ENCODE results near the gene QRICH1. TPM values are rescaled to one million over a fixed set of nuclear protein-coding genes. Genes with fewer than 3 reads are reported as not detected.

QRICH1 gene
- total RNA-seq, 1 donor from 2014 or later = 123 TPM

- no peak overlapping the region for H3K4me3 Mint-ChIP-seq
- H3K9me3 Mint-ChIP-seq = no peaks in the 10 kb centered on the region
- TF ChIP-seq CTCF (conservative IDR thresholded peaks at IDR 0.05) = no peak
- H3K27ac Mint-ChIP-seq = no peak overlapping the region
- peaks cover 3% of the 10 kb centered on the region for H3K4me1 Mint-ChIP-seq (ENCODE audit: unreplicated experiment)
- H3K27me3 Mint-ChIP-seq = no peaks in the 10 kb centered on the region
- no peaks in the 10 kb centered on the region for H3K36me3 Mint-ChIP-seq
- no peak for DNase-seq (ENCODE audit: extremely low spot score, unreplicated experiment)
Measured at GRCh38 chr3:49124203-49124602, 30.3 kb upstream of the QRICH1 start.

- Mint-ChIP-seq H3K27me3 (no peaks in the 10 kb centered on the region), H3K4me1 (ENCODE audit: unreplicated experiment) (peaks cover 3% of the 10 kb centered on the region), H3K9me3 (no peaks in the 10 kb centered on the region), H3K4me3 (no peak overlapping the region), H3K36me3 (no peaks in the 10 kb centered on the region), H3K27ac (no peak overlapping the region)
- DNase-seq (ENCODE audit: extremely low spot score, unreplicated experiment) = no peak
- no peak for TF ChIP-seq CTCF (conservative IDR thresholded peaks at IDR 0.05)
Measured at GRCh38 chr3:49123687-49124086, 29.8 kb upstream of the QRICH1 start.

- no peak overlapping the region for H3K4me3 Mint-ChIP-seq
Measured at GRCh38 chr3:49122886-49123545, 29.1 kb upstream of the QRICH1 start.

GRCh38 chr3:49122451-49122850 is 28.6 kb upstream of the QRICH1 start:
- Mint-ChIP-seq H3K4me1 (ENCODE audit: unreplicated experiment) (peaks cover 3% of the 10 kb centered on the region), H3K27me3 (no peaks in the 10 kb centered on the region), H3K27ac (peak overlapping the region; percentile 81), H3K4me3 (peak overlapping the region; percentile 61), H3K9me3 (no peaks in the 10 kb centered on the region), H3K36me3 (no peaks in the 10 kb centered on the region)
- TF ChIP-seq CTCF (conservative IDR thresholded peaks at IDR 0.05) = no peak
- DNase-seq (ENCODE audit: extremely low spot score, unreplicated experiment) = no peak

More at GRCh38 chr3:49122886-49123545, 29.1 kb upstream of the QRICH1 start:
- no peak for TF ChIP-seq CTCF (conservative IDR thresholded peaks at IDR 0.05)
- Mint-ChIP-seq H3K36me3 (no peaks in the 10 kb centered on the region), H3K27ac (no peak overlapping the region), H3K4me1 (ENCODE audit: unreplicated experiment) (peaks cover 3% of the 10 kb centered on the region), H3K27me3 (no peaks in the 10 kb centered on the region), H3K9me3 (no peaks in the 10 kb centered on the region)
- DNase-seq (ENCODE audit: extremely low spot score, unreplicated experiment) = no peak

GRCh38 chr3:49122022-49122421 is 28.2 kb upstream of the QRICH1 start:
- no peak for TF ChIP-seq CTCF (conservative IDR thresholded peaks at IDR 0.05)
- no peak for DNase-seq (ENCODE audit: extremely low spot score, unreplicated experiment)
- Mint-ChIP-seq H3K27ac (peak overlapping the region; percentile 81), H3K4me3 (peak overlapping the region; percentile 61), H3K27me3 (no peaks in the 10 kb centered on the region), H3K4me1 (ENCODE audit: unreplicated experiment) (peaks cover 3% of the 10 kb centered on the region), H3K9me3 (no peaks in the 10 kb centered on the region), H3K36me3 (no peaks in the 10 kb centered on the region)

Measured in type B pancreatic cell (in vitro differentiated cells).